Skeletal muscle tissue (tissue), 4 donors: ENCODE measurements around the gene AK9. TPM values are rescaled to one million over a fixed set of nuclear protein-coding genes. Genes with fewer than 3 reads are reported as not detected.
"Not testable (repeated sequence)": the region's sequence is repeated elsewhere in the genome, so short reads cannot be mapped to it uniquely, and the experiment has no call there.

ENCODE experiments used
- H3K27ac ChIP-seq: one replicate; pipeline ENCODE4 v1.7.0; 2013; ENCODE audit warnings: mild to moderate bottlenecking, low read depth, low read length, inconsistent platforms
- H3K27me3 ChIP-seq, 3 donors: one replicate each; pipeline ENCODE4 v1.7.0; 2013; ENCODE audit warnings: low read length in 3 of 3; ENCODE audit not compliant: control insufficient read depth in 3 of 3, insufficient read depth in 3 of 3
- H3K36me3 ChIP-seq, 3 donors: one replicate each; pipeline ENCODE4 v1.7.0; 2013; ENCODE audit warnings: low read length in 3 of 3; ENCODE audit not compliant: control insufficient read depth in 3 of 3, insufficient read depth in 3 of 3
- H3K4me1 ChIP-seq, 3 donors: one replicate each; pipeline ENCODE4 v1.7.0; 2013; ENCODE audit warnings: low read length in 3 of 3, mild to moderate bottlenecking in 3 of 3; ENCODE audit not compliant: control insufficient read depth in 3 of 3, insufficient read depth in 3 of 3
- H3K4me3 ChIP-seq, 3 donors: one replicate each; pipeline ENCODE4 v1.7.0; 2013; ENCODE audit warnings: low read length in 3 of 3
- H3K9ac ChIP-seq, 3 donors: one replicate each; pipeline ENCODE4 v1.7.0; 2013; ENCODE audit warnings: low read length in 3 of 3, mild to moderate bottlenecking in 3 of 3, moderate library complexity in 2 of 3, low read depth in 1 of 3
- H3K9me3 ChIP-seq, 3 donors: one replicate each; pipeline ENCODE4 v1.7.0; 2013; ENCODE audit warnings: low read length in 3 of 3; ENCODE audit not compliant: control insufficient read depth in 3 of 3
- total RNA-seq: library from RNA; depleted of rRNA; stranded (reverse); fragments of >200 nt; gene quantifications from one replicate; pipeline ENCODE4 v1.2.3, GENCODE V29; 2014
- donor health status: Osteomylitis.

The AK9 gene
- 14.1 TPM for total RNA-seq

DNA sequence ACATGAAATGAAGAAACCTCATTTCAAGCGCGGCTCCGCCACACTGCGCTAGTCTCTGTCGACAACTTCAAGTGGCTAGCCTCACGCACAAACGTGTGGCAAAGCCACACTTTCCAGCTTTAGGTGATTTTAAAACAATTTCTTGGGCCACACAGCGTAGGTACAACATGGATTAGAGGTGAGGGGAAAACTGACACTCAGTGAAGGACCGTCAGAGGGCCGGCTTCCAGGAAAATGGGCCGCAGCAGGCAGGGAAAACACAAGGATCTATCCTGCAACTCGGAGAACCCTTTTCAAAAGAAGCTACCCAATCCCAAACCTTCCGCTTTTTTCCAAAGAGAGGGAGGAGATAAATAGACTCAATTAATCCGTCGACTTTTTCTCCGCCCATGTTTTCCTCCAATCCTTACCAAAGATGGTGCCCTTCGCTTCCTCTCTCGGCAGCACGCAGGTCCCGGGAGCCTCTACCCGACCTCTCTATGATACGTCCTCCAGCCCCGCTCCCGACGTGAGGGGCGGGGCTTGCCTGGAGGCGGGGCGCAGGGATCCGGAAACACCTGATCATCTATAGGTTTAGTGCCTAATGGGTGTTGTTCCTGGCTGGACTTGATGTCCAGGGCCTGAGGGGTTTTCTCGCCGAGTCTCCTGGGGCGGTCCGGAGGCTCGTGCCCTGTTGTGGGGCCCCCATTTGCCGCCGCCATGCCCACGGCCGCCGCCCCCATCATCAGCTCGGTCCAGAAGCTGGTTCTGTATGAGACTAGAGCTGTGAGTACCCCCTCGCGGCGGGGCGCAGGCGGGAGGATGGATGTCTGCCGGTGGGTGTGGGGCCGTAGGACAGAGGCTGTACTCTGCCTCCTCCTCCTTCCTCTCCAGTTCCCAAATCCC, at the start of gene AK9, which contains the start of gene FIG4:
Gene AK9, minus strand, starts transcription at position 466 of the 885 bp plus-strand sequence. CDS start 15,457 bp downstream, outside the sequence.
Gene FIG4, plus strand, starts transcription at position 560 of the 885 bp plus-strand sequence. Its CDS starts 140 bp downstream, at position 700.
- no peaks in the 10 kb centered on the region for H3K27me3 ChIP-seq
- H3K36me3 ChIP-seq: peaks cover 0 to 2% (median 0%) of the 10 kb centered on the region in 3 donors
- peak within 1 kb of the TSS; percentile 89 to 93 (median 90) for H3K9ac ChIP-seq
- no peaks in the 10 kb centered on the region for H3K9me3 ChIP-seq
- peak within 1 kb of the TSS; percentile 92 for H3K27ac ChIP-seq
- peak within 1 kb of the TSS; percentile 91 to 97 (median 97) for H3K4me3 ChIP-seq
- H3K4me1 ChIP-seq: peaks cover 2 to 18% (median 11%) of the 10 kb centered on the region in 3 donors

DNA sequence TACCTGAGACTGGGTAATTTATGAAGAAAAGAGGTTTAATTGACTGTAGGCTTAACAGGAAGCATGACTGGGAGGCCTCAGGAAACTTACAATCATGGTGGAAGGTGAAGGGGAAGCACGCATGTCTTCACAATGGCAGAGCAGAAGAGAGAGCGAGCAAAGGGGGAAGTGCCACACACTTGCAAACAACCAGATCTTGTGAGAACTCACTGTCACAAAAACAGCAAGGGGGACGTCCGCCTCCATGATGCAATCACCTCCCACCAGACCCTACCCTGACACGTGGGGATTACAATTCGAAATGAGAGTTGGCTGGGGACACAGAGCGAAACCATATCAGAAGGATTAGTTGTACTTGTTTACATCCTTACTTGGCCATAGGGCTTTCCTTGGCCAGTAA, 49.8 kb upstream of the AK9 start:
- Histone ChIP-seq H3K27ac (no peak overlapping the region), H3K4me3 (no peak overlapping the region), H3K4me1 (peaks cover 0 to 5% (median 3%) of the 10 kb centered on the region in 3 donors), H3K27me3 (no peaks in the 10 kb centered on the region), H3K9ac (no peak overlapping the region), H3K36me3 (peaks cover 2 to 14% (median 14%) of the 10 kb centered on the region in 3 donors), H3K9me3 (no peaks in the 10 kb centered on the region)

DNA sequence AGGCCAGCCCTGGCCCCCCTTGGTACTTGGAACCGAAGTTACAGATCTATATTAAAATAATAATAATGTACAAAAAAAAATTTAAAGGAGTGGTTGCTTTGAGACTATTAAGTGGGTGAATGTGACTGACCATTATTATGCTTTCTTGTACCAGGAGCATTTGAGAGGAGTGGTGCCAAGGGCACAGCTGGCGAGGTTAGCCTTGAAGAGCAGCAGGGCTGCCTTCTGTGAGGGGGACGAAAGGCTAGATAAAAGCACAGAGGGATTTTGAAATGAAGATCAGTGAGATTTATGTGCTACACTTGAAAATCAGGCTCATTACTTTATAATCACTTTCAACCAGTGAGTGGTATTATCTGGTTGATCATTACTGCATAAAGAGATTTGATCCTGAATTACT, 48.7 kb upstream of the AK9 start:
- Histone ChIP-seq H3K27ac (no peak overlapping the region), H3K27me3 (no peaks in the 10 kb centered on the region), H3K4me3 (no peak overlapping the region), H3K9me3 (no peaks in the 10 kb centered on the region), H3K36me3 (peaks cover 2 to 19% (median 15%) of the 10 kb centered on the region in 3 donors), H3K4me1 (peaks cover 0 to 5% (median 3%) of the 10 kb centered on the region in 3 donors), H3K9ac (no peak overlapping the region)

DNA sequence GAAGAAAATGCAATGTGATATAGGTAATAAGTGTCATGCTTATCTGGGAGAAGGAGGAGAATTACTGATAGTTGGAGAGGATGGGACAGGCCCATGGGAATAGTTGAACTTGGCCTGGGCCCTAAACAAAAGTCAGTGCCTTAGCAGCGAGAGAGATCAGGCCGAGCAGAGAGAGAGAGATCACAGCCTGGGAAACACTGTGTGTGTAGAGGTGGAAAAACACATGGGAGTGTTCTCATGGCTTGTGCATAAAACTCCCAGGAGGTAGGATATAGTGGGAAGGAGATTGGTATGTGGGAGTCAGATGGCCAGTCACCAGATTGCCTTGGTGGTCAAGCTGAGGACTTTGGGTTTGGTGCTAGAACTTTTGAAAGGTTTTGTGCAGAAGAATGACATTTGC, 47.7 kb upstream of the AK9 start:
- Histone ChIP-seq H3K27me3 (no peaks in the 10 kb centered on the region), H3K4me3 (no peak overlapping the region), H3K27ac (no peak overlapping the region), H3K4me1 (peaks cover 0 to 5% (median 3%) of the 10 kb centered on the region in 3 donors), H3K36me3 (peaks cover under 1 to 19% (median 8%) of the 10 kb centered on the region in 3 donors), H3K9ac (no peak overlapping the region), H3K9me3 (no peaks in the 10 kb centered on the region)

DNA sequence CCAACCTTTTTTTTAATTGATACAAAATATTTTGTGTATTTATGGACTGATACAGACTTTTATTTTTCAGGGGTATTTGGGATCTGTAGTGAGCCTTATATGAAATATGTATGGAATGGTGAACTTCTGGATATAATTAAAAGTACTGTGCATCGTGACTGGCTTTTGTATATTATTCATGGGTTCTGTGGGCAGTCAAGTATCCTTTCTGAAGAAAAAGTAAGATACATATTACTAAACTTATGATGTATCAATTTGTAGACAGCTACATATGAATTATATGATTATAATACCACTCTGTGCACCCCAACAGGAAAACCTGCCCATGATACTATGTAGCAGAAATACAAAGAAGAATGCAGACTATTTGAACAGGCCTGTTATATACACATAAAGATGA, 47.3 kb upstream of the AK9 start:
- H3K9ac ChIP-seq: no peak overlapping the region
- H3K4me3 ChIP-seq: no peak overlapping the region
- H3K36me3 ChIP-seq: peaks cover 0 to 19% (median 8%) of the 10 kb centered on the region in 3 donors
- H3K9me3 ChIP-seq: no peaks in the 10 kb centered on the region
- no peaks in the 10 kb centered on the region for H3K27me3 ChIP-seq
- H3K4me1 ChIP-seq: peaks cover 0 to 5% (median 3%) of the 10 kb centered on the region in 3 donors
- no peak overlapping the region for H3K27ac ChIP-seq

DNA sequence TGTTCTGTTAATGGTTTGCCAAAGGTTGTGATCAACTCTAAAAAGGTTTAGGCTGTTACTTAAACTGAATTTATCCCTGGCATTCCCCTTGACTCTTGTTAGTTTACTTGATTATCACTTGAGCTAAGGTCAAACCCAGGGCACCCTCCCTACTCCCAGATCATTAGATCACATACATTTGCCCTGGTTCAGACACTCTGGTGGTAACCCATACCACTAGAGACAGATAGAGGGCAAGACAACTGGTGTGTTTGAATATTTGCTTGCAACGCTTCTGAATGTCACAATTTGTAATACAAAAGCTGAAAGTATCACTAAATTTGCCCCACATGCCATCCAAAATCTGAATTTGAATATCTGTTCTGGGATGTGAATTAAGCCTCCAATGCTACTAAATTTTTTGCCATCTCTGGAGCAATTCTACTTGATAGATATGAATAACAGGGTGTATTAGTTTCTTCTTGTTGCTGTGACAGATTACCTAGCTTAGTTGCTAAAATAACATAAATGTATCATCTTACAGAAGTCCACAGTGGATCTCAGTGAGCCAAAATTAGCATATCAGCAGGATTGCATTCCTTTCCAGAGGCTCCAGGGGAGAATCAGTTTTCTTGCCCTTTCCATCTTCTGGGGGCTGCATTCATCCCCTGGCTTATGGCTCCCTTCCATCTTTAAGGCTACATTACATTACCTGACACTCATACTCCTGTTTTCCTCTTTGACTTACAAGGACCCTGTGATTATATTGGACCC, 45.4 kb upstream of the AK9 start:
- peaks cover 0 to 19% (median 8%) of the 10 kb centered on the region in 3 donors for H3K36me3 ChIP-seq
- no peak overlapping the region for H3K27ac ChIP-seq
- H3K9ac ChIP-seq: no peak overlapping the region
- H3K27me3 ChIP-seq: no peaks in the 10 kb centered on the region
- no peak overlapping the region for H3K4me3 ChIP-seq
- no peaks in the 10 kb centered on the region for H3K9me3 ChIP-seq
- peaks cover 0 to 5% (median 3%) of the 10 kb centered on the region in 3 donors for H3K4me1 ChIP-seq

DNA sequence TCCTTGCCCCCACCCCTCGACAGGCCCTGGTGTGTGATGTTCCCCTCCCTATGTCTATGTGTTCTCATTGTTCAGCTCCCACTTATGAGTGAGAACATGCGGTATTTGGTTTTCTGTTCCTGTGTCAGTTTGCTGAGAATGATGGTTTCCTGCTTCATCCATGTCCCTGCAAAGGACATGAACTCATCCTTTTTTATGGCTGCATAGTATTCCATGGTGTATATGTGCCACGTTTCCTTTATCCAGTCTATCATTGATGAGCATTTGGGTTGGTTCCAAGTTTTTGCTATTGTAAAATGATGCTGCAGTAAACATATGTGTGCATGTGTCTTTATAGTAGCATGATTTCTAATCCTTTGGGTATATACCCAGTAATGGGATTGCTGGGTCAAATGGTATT, 34.2 kb upstream of the AK9 start:
- not testable (repeated sequence) for H3K9ac ChIP-seq, H3K27ac ChIP-seq, H3K4me1 ChIP-seq, H3K4me3 ChIP-seq, H3K27me3 ChIP-seq, H3K36me3 ChIP-seq, H3K9me3 ChIP-seq

DNA sequence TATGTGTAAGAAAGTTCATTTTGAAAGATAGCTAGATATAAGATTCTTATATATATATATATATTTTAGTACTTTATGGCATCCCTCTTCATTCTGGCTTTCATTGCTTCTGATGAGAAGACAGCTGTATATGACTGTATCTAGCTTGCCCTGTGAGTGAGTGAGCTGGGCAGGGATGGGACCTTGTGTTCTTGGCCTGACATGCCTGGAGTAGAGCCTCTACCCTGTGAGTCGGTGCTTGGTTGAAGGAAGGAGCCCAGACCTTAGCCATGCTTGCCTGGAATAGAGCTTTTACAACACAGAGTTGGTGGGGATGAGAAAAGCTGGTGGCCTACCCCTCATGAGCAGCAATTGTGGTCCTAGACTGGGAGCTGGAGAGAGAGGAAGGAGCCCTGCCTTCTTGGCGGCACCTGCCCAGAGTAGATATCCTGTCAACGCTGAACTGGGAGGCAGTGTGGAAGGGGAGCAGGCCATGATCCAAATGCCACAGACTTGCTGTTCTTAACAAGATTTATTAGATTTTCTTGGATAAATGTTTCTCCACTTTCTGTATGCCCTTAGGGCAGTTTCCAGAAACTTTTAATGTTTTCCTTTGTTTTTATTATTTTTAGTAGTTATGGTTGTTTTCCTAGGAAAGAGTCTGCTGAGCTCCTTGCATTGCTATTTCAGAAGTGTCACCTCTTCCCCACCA, 31.7 kb upstream of the AK9 start:
- Histone ChIP-seq H3K27ac (no peak overlapping the region), H3K4me1 (peaks cover 0 to 3% (median 0%) of the 10 kb centered on the region in 3 donors), H3K36me3 (peaks cover 0 to 7% (median 0%) of the 10 kb centered on the region in 3 donors), H3K27me3 (no peaks in the 10 kb centered on the region), H3K9me3 (no peaks in the 10 kb centered on the region), H3K4me3 (no peak overlapping the region), H3K9ac (no peak overlapping the region)

DNA sequence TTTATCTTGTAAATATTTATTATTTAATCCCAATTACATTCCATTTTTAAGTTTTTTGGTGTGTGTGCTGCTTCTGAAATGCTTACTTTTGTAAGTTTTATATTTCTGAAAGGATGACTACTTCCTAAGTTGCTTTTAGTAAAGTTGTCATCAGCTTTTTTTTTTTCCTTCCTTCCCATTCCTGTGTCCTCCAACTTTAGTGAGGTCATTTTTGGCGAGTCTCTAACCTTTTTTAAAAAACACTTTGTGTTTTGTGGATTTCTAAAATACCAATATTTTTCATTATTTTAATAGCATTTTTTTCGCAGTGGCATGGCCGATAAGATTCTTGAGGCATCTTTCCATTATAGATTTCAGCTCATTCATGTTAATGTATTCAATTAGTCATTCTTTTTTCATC, 31.0 kb upstream of the AK9 start:
- H3K9me3 ChIP-seq: no peaks in the 10 kb centered on the region
- no peak overlapping the region for H3K9ac ChIP-seq
- no peaks in the 10 kb centered on the region for H3K27me3 ChIP-seq
- no peak overlapping the region for H3K4me3 ChIP-seq
- no peak overlapping the region for H3K27ac ChIP-seq
- peaks cover 0 to 3% (median 0%) of the 10 kb centered on the region in 3 donors for H3K4me1 ChIP-seq
- peaks cover 0 to 7% (median 0%) of the 10 kb centered on the region in 3 donors for H3K36me3 ChIP-seq
